ENCODE measurements around the gene BCORL1. TPM values are rescaled to one million over a fixed set of nuclear protein-coding genes. Genes with fewer than 3 reads are reported as not detected.

Gene BCORL1
- total RNA-seq, 1 donor from 2014 or later, result 22.3 TPM

- Histone ChIP-seq H3K4me3 (ENCODE audit: insufficient read depth, low read depth, low read length) (no peak overlapping the region), H3K4me1 (ENCODE audit: insufficient read depth, low read length) (peaks cover 8% of the 10 kb centered on the region), H3K4me2 (ENCODE audit: low read length) (no peak overlapping the region), H3K9me3 (ENCODE audit: insufficient read depth, low read depth, low read length) (no peaks in the 10 kb centered on the region), H3K27ac (ENCODE audit: low read depth, low read length) (no peak overlapping the region), H3K9ac (ENCODE audit: low read length) (no peak overlapping the region), H4K20me1 (ENCODE audit: insufficient read depth, low read length) (peaks cover 41% of the 10 kb centered on the region), H3K79me2 (ENCODE audit: insufficient read depth, low read length) (peaks cover 34% of the 10 kb centered on the region), H3K27me3 (ENCODE audit: insufficient read depth, low read length) (no peaks in the 10 kb centered on the region), H2AFZ (ENCODE audit: low read depth, low read length) (no peak overlapping the region), H3K36me3 (ENCODE audit: insufficient read depth, low read length) (no peaks in the 10 kb centered on the region)
- H3K36me3 Mint-ChIP-seq (ENCODE audit: low read depth, unreplicated experiment), result peaks cover 2% of the 10 kb centered on the region
- H3K9me3 Mint-ChIP-seq (ENCODE audit: unreplicated experiment), result no peaks in the 10 kb centered on the region
- peaks cover 35% of the 10 kb centered on the region for H3K4me1 Mint-ChIP-seq (ENCODE audit: low read depth, unreplicated experiment)
- TF ChIP-seq EZH2 (IDR thresholded peaks at IDR 0.05; ENCODE audit: insufficient read depth, low read length), result no peak
- TF ChIP-seq CTCF (IDR thresholded peaks at IDR 0.05; ENCODE audit: insufficient read depth, low read depth, low read length), result no peak
- FAIRE-seq (no peak), DNase-seq (ENCODE audit: low read depth) (no peak)
- no peaks in the 10 kb centered on the region for H3K27me3 Mint-ChIP-seq (ENCODE audit: low read depth, unreplicated experiment)
- no peak overlapping the region for H3K4me3 Mint-ChIP-seq (ENCODE audit: unreplicated experiment)
- no peak overlapping the region for H3K27ac Mint-ChIP-seq (ENCODE audit: unreplicated experiment)
These were observed 104.2 kb downstream of the BCORL1 start for GRCh38 chrX:130086447-130087206.

- no peak for FAIRE-seq
These were observed 107.9 kb downstream of the BCORL1 start for GRCh38 chrX:130090364-130090763.

More at GRCh38 chrX:130090364-130090763, 107.9 kb downstream of the BCORL1 start:
- Histone ChIP-seq H2AFZ (ENCODE audit: low read depth, low read length) (no peak overlapping the region), H3K79me2 (ENCODE audit: insufficient read depth, low read length) (peaks cover 22% of the 10 kb centered on the region), H4K20me1 (ENCODE audit: insufficient read depth, low read length) (peaks cover 28% of the 10 kb centered on the region), H3K9me3 (ENCODE audit: insufficient read depth, low read depth, low read length) (no peaks in the 10 kb centered on the region), H3K4me2 (ENCODE audit: low read length) (no peak overlapping the region), H3K36me3 (ENCODE audit: insufficient read depth, low read length) (no peaks in the 10 kb centered on the region), H3K27ac (ENCODE audit: low read depth, low read length) (no peak overlapping the region), H3K27me3 (ENCODE audit: insufficient read depth, low read length) (no peaks in the 10 kb centered on the region), H3K4me3 (ENCODE audit: insufficient read depth, low read depth, low read length) (no peak overlapping the region), H3K4me1 (ENCODE audit: insufficient read depth, low read length) (peaks cover 5% of the 10 kb centered on the region), H3K9ac (ENCODE audit: low read length) (no peak overlapping the region)
- Mint-ChIP-seq H3K27me3 (ENCODE audit: low read depth, unreplicated experiment) (no peaks in the 10 kb centered on the region), H3K4me1 (ENCODE audit: low read depth, unreplicated experiment) (peaks cover 10% of the 10 kb centered on the region), H3K36me3 (ENCODE audit: low read depth, unreplicated experiment) (peaks cover 2% of the 10 kb centered on the region), H3K4me3 (ENCODE audit: unreplicated experiment) (no peak overlapping the region), H3K9me3 (ENCODE audit: unreplicated experiment) (no peaks in the 10 kb centered on the region), H3K27ac (ENCODE audit: unreplicated experiment) (no peak overlapping the region)
- no peak for DNase-seq (ENCODE audit: low read depth)
- TF ChIP-seq EZH2 (IDR thresholded peaks at IDR 0.05; ENCODE audit: insufficient read depth, low read length) (no peak), CTCF (IDR thresholded peaks at IDR 0.05; ENCODE audit: insufficient read depth, low read depth, low read length) (no peak)

All from astrocyte (in vitro differentiated cells and primary cell).